RPMI8226 (cell line): ENCODE results near the gene LMOD1.

Experiments used
- DNase-seq: peaks from one replicate; pipeline ENCODE4 v3.0.0-alpha.2; 2015

Gene LMOD1

DNA sequence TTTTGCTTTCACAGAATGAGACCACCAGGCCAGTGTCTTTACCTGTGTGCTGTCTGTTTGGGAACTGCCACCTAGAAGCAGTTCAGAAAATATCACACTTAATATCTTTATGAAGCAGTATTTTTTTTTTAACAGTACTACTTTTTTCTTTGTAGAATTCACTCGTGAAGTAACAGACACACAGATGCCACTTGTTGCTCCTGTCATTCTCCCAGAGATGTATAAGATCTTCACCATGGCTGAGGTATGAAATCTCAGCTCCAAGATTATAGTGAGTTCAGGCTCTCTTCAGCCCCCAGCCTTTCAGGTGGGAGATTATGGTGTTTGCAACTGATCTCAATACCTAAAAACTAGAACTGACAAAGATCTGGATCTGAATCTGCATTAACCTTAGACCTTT lies 94.4 kb downstream of the LMOD1 start:
- DNase-seq, result no peak

GRCh38 chr1:201850053-201850397 lies 96.3 kb downstream of the LMOD1 start:
- no peak for DNase-seq

DNA sequence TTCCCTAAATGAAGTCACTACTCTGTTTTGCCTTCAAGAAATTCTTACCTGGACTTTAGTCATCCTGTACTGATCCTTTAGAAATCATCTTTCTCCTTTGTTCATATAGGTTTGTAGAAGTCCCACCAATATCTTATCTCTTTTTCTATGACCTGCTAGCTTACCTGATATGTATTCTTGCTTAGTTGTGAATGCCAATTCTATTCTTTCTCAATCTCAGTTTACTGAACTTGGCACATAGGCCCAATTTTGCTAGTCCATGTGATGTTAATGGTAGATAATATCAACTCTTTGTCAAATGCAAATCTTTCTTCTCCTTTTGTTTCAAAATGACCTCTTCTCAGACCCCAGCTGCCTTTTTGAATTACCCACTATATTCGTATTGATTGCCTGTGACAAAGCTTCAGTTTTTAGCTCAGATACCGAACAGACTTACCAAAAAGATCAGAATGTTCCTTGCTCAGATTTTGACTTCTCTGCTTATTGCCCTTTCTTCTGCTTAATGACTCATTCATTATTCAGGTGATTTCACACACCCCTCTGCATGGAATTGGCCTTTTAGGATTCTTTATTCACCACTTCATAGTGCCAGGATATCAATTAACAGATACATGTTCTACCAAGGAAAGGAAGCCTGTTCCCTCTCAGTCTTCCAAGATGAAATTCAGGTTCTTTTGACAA lies 96.8 kb downstream of the LMOD1 start:
- DNase-seq, result no peak

DNA sequence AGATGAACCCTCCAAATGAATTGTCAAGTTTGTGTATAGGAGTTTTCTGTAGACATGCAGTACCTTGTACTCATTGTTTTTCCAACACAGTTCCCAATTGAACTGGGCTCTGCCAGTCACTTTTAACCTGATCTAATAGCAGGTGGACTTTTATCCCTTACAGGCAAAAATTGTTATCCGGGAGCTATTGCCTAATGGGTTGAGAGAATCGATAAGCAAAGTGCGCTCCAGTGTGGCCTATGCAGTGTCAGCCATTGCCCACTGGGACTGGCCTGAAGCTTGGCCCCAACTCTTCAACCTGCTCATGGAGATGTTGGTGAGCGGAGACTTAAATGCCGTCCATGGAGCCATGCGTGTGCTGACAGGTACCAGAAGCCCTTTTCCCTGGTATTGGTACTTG lies 98.1 kb downstream of the LMOD1 start:
- DNase-seq, result no peak

- DNase-seq, result no peak
Measured at GRCh38 chr1:201847150-201847549, 99.2 kb downstream of the LMOD1 start.
